ENCODE data around the gene SYT17.

SYT17 gene

GRCh38 chr16:19131825-19132218, 36.2 kb upstream of the SYT17 start:
- H3K4me3 ChIP-seq (ENCODE audit: low read length), result no peak overlapping the region
- H3K4me1 ChIP-seq (ENCODE audit: insufficient read depth, low read length), result peaks cover 18% of the 10 kb centered on the region; the same call in 1 of the 2 replicates
- H3K9ac ChIP-seq (ENCODE audit: low read depth, low read length), result no peak overlapping the region
- no peaks in the 10 kb centered on the region for H3K36me3 ChIP-seq (ENCODE audit: insufficient read depth, low read depth, low read length)
- no peaks in the 10 kb centered on the region for H3K27me3 ChIP-seq (ENCODE audit: insufficient read depth, low read length)
- H3K9me3 ChIP-seq (ENCODE audit: insufficient read depth, low read depth, low read length), result no peaks in the 10 kb centered on the region
- H3K27ac ChIP-seq (ENCODE audit: low read length), result no peak overlapping the region

- H3K27me3 ChIP-seq (ENCODE audit: insufficient read depth, low read length), result no peaks in the 10 kb centered on the region
- no peak overlapping the region for H3K27ac ChIP-seq (ENCODE audit: low read length)
- peaks cover 20% of the 10 kb centered on the region; the same call in 1 of the 2 replicates for H3K4me1 ChIP-seq (ENCODE audit: insufficient read depth, low read length)
- H3K36me3 ChIP-seq (ENCODE audit: insufficient read depth, low read depth, low read length), result no peaks in the 10 kb centered on the region
- no peak overlapping the region for H3K4me3 ChIP-seq (ENCODE audit: low read length)
- no peaks in the 10 kb centered on the region for H3K9me3 ChIP-seq (ENCODE audit: insufficient read depth, low read depth, low read length)
- H3K9ac ChIP-seq (ENCODE audit: low read depth, low read length), result no peak overlapping the region
These were observed 35.8 kb upstream of the SYT17 start for GRCh38 chr16:19132255-19132654.

GRCh38 chr16:19132898-19133297, 35.1 kb upstream of the SYT17 start:
- Histone ChIP-seq H3K9ac (ENCODE audit: low read depth, low read length) (no peak overlapping the region), H3K4me3 (ENCODE audit: low read length) (no peak overlapping the region), H3K27me3 (ENCODE audit: insufficient read depth, low read length) (no peaks in the 10 kb centered on the region), H3K27ac (ENCODE audit: low read length) (no peak overlapping the region), H3K36me3 (ENCODE audit: insufficient read depth, low read depth, low read length) (no peaks in the 10 kb centered on the region), H3K4me1 (ENCODE audit: insufficient read depth, low read length) (peaks cover 21% of the 10 kb centered on the region; the same call in 1 of the 2 replicates), H3K9me3 (ENCODE audit: insufficient read depth, low read depth, low read length) (no peaks in the 10 kb centered on the region)

GRCh38 chr16:19133600-19133999, 34.4 kb upstream of the SYT17 start:
- H3K36me3 ChIP-seq (ENCODE audit: insufficient read depth, low read depth, low read length), result no peaks in the 10 kb centered on the region
- H3K4me3 ChIP-seq (ENCODE audit: low read length), result no peak overlapping the region
- H3K9me3 ChIP-seq (ENCODE audit: insufficient read depth, low read depth, low read length), result no peaks in the 10 kb centered on the region
- no peaks in the 10 kb centered on the region for H3K27me3 ChIP-seq (ENCODE audit: insufficient read depth, low read length)
- peaks cover 21% of the 10 kb centered on the region; the same call in 1 of the 2 replicates for H3K4me1 ChIP-seq (ENCODE audit: insufficient read depth, low read length)
- no peak overlapping the region for H3K9ac ChIP-seq (ENCODE audit: low read depth, low read length)
- H3K27ac ChIP-seq (ENCODE audit: low read length), result no peak overlapping the region

- Histone ChIP-seq H3K4me1 (ENCODE audit: insufficient read depth, low read length) (peaks cover 21% of the 10 kb centered on the region; the same call in 1 of the 2 replicates), H3K4me3 (ENCODE audit: low read length) (no peak overlapping the region), H3K36me3 (ENCODE audit: insufficient read depth, low read depth, low read length) (no peaks in the 10 kb centered on the region), H3K27ac (ENCODE audit: low read length) (no peak overlapping the region), H3K9ac (ENCODE audit: low read depth, low read length) (no peak overlapping the region), H3K27me3 (ENCODE audit: insufficient read depth, low read length) (no peaks in the 10 kb centered on the region), H3K9me3 (ENCODE audit: insufficient read depth, low read depth, low read length) (no peaks in the 10 kb centered on the region)
These were observed 32.7 kb upstream of the SYT17 start for GRCh38 chr16:19135201-19135842.

GRCh38 chr16:19135896-19136438, 32.1 kb upstream of the SYT17 start:
- no peaks in the 10 kb centered on the region for H3K36me3 ChIP-seq (ENCODE audit: insufficient read depth, low read depth, low read length)
- no peak overlapping the region for H3K4me3 ChIP-seq (ENCODE audit: low read length)
- no peaks in the 10 kb centered on the region for H3K27me3 ChIP-seq (ENCODE audit: insufficient read depth, low read length)
- no peak overlapping the region for H3K9ac ChIP-seq (ENCODE audit: low read depth, low read length)
- no peak overlapping the region for H3K27ac ChIP-seq (ENCODE audit: low read length)
- H3K4me1 ChIP-seq (ENCODE audit: insufficient read depth, low read length), result peaks cover 16% of the 10 kb centered on the region; the same call in 1 of the 2 replicates
- H3K9me3 ChIP-seq (ENCODE audit: insufficient read depth, low read depth, low read length), result no peaks in the 10 kb centered on the region

- H3K27ac ChIP-seq (ENCODE audit: low read length), result no peak overlapping the region
- H3K4me1 ChIP-seq (ENCODE audit: insufficient read depth, low read length), result peaks cover 9% of the 10 kb centered on the region; the same call in 1 of the 2 replicates
- no peak overlapping the region for H3K9ac ChIP-seq (ENCODE audit: low read depth, low read length)
These were observed 31.4 kb upstream of the SYT17 start for GRCh38 chr16:19136549-19137196.

GRCh38 chr16:19137201-19138128, 30.6 kb upstream of the SYT17 start:
- Histone ChIP-seq H3K27me3 (ENCODE audit: insufficient read depth, low read length) (no peaks in the 10 kb centered on the region), H3K27ac (ENCODE audit: low read length) (no peak overlapping the region), H3K9me3 (ENCODE audit: insufficient read depth, low read depth, low read length) (no peaks in the 10 kb centered on the region), H3K4me1 (ENCODE audit: insufficient read depth, low read length) (peaks cover 9% of the 10 kb centered on the region; the same call in 1 of the 2 replicates), H3K4me3 (ENCODE audit: low read length) (no peak overlapping the region), H3K36me3 (ENCODE audit: insufficient read depth, low read depth, low read length) (no peaks in the 10 kb centered on the region), H3K9ac (ENCODE audit: low read depth, low read length) (no peak overlapping the region)

More at GRCh38 chr16:19136549-19137196, 31.4 kb upstream of the SYT17 start:
- no peaks in the 10 kb centered on the region for H3K9me3 ChIP-seq (ENCODE audit: insufficient read depth, low read depth, low read length)
- H3K36me3 ChIP-seq (ENCODE audit: insufficient read depth, low read depth, low read length), result no peaks in the 10 kb centered on the region
- no peaks in the 10 kb centered on the region for H3K27me3 ChIP-seq (ENCODE audit: insufficient read depth, low read length)
- no peak overlapping the region for H3K4me3 ChIP-seq (ENCODE audit: low read length)

- Histone ChIP-seq H3K27ac (ENCODE audit: low read length) (no peak overlapping the region), H3K4me1 (ENCODE audit: insufficient read depth, low read length) (peaks cover 9% of the 10 kb centered on the region; the same call in 1 of the 2 replicates), H3K9me3 (ENCODE audit: insufficient read depth, low read depth, low read length) (no peaks in the 10 kb centered on the region), H3K36me3 (ENCODE audit: insufficient read depth, low read depth, low read length) (no peaks in the 10 kb centered on the region), H3K27me3 (ENCODE audit: insufficient read depth, low read length) (no peaks in the 10 kb centered on the region), H3K9ac (ENCODE audit: low read depth, low read length) (no peak overlapping the region), H3K4me3 (ENCODE audit: low read length) (no peak overlapping the region)
These were observed 29.4 kb upstream of the SYT17 start for GRCh38 chr16:19138601-19139000.

GRCh38 chr16:19139436-19140091, 28.5 kb upstream of the SYT17 start:
- no peaks in the 10 kb centered on the region for H3K27me3 ChIP-seq (ENCODE audit: insufficient read depth, low read length)
- H3K4me1 ChIP-seq (ENCODE audit: insufficient read depth, low read length), result peaks cover 9% of the 10 kb centered on the region; the same call in 1 of the 2 replicates
- no peak overlapping the region for H3K4me3 ChIP-seq (ENCODE audit: low read length)
- H3K36me3 ChIP-seq (ENCODE audit: insufficient read depth, low read depth, low read length), result no peaks in the 10 kb centered on the region
- no peak overlapping the region for H3K27ac ChIP-seq (ENCODE audit: low read length)
- no peak overlapping the region for H3K9ac ChIP-seq (ENCODE audit: low read depth, low read length)
- no peaks in the 10 kb centered on the region for H3K9me3 ChIP-seq (ENCODE audit: insufficient read depth, low read depth, low read length)

GRCh38 chr16:19140396-19140795, 27.6 kb upstream of the SYT17 start:
- Histone ChIP-seq H3K4me1 (ENCODE audit: insufficient read depth, low read length) (peaks cover 6% of the 10 kb centered on the region; the same call in 1 of the 2 replicates), H3K27me3 (ENCODE audit: insufficient read depth, low read length) (no peaks in the 10 kb centered on the region), H3K9ac (ENCODE audit: low read depth, low read length) (no peak overlapping the region), H3K27ac (ENCODE audit: low read length) (no peak overlapping the region), H3K36me3 (ENCODE audit: insufficient read depth, low read depth, low read length) (no peaks in the 10 kb centered on the region), H3K4me3 (ENCODE audit: low read length) (no peak overlapping the region), H3K9me3 (ENCODE audit: insufficient read depth, low read depth, low read length) (no peaks in the 10 kb centered on the region)
